GM18909 (cell line): ENCODE data around the gene PRR16.

Source experiments
- ATAC-seq: cut with Tn5 transposase; IDR thresholded peaks from one replicate; pipeline ENCODE4 v1.9.1; 2021; ENCODE audit warnings: mild to moderate bottlenecking; ENCODE audit not compliant: unreplicated experiment, poor library complexity

Gene PRR16

DNA sequence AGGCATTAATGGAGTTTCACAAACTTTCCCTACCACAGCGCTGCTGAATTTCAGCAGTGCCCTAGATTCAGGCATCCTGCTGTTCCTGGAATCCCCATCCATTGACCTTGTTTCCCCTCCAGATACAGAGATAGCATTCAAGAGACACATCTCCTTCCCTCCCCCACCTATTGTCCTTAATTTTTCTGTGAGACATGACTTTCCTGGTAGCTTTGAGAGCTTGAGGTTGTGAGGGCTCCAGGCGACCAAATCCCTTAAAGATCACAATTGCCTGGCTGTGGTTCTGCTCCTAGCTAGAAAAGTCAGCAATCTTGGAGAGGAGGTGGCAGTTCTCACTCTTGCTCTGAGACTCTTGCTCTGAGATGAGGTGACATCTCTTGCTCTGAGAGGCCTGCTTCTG is 48.0 kb downstream of the PRR16 start:
- ATAC-seq: no peak

DNA sequence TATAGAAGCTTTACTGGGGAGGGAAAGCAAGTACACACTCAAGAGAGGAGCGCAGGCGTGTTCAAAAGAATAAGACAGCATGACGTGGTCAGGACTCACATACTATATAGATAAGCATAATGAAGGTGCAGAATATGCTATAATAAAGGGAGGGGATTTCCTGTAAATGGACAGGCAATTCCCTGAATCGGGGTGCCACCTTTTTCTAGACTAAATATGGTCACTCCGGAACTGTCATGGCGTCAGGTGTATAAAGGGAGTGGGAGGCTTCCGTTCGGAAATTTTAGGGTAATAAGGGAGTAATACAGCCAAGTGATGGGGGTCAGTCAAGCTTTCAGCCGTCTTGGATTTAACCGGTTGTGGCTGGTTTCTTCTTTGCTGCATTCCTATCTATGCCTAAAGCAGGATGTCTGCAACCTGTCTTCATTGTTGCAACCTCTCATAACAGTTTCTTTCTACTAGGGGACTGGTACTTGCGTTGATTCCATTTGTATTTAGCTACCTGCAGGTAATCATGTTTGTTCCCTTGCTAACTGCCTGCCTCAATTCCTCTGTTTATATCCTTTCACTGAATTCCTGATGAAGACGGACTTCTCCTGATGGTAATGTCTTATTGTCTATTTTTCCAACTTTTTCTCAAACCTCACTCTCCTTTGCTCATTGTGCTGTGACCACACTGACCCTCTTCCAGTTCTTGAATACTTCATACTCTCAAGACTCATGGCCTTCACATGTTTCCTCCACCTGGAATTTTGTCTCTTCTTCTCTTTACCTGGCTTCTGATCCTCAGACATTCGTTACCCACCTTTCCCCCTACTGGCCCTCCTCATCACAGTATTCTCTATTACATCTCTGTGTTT is 48.9 kb downstream of the PRR16 start:
- no peak for ATAC-seq

- no peak for ATAC-seq
Measured at GRCh38 chr5:120516805-120517204, 52.7 kb downstream of the PRR16 start.

DNA sequence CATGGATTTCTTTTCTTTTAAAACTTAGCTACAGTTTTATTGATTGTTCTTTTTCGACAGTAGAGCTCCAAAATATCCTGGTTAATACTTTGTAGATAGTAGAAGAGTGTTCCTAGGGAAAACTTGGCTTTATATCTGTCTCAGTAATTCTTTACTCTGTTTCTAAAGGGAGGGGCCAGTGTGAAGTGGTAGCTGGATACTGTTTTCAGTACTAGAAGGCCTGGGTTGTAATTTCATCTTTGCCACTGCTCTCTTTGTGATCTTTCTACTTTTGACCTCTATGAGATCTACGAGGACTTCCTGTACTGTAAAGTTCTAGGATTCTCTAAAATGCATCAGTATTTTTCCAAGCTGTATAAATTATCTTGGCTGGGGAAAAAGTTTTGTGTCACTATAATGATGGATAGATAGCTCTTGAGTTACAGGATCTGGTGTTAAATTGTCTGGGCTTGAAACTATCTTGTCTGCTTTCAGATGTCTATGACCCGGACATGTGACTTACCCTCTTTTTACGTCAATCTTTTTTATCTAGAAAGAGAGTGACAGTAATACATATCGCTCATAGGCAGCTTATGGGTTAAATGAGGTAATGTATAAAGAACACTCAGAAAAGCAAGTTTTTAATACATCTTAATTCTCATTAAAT is 53.6 kb downstream of the PRR16 start:
- no peak for ATAC-seq

DNA sequence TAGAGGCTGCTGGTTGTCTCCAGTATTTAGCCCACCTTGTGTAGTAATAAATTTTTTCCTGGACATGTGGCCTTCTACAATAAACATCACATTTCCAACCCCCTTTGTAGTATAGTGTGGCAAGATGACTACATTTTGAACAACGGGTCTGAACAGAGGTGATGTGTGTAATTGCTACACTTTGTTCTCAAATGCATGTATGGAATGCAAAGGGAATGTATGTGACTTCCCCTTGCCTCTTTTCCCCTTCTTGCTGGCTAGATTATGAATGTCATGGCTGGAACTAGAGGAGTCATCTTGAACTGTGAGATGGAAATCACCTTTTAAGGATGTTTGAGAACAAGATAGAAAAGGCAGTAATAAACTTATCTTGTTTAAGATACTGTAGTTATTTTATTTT is 54.5 kb downstream of the PRR16 start:
- no peak for ATAC-seq

DNA sequence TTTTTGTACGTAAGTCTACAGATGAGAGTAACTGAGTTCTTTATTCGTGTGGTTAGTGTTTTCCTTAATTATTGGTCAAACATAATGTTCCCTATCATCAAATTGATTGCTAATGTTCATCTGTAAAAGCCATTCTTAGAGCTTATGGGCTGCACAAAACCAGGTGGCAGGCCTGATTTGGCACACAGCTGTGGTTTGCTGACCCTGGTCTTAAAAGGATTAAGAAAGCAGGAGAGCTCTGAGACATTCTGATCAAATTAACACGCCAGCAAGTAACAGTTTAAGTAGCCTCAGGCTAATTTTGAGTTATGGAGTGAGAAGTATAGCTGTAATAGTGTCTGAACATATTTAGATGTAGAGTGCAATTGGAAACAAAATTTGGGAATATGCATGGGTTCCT is 63.2 kb downstream of the PRR16 start:
- ATAC-seq: no peak

DNA sequence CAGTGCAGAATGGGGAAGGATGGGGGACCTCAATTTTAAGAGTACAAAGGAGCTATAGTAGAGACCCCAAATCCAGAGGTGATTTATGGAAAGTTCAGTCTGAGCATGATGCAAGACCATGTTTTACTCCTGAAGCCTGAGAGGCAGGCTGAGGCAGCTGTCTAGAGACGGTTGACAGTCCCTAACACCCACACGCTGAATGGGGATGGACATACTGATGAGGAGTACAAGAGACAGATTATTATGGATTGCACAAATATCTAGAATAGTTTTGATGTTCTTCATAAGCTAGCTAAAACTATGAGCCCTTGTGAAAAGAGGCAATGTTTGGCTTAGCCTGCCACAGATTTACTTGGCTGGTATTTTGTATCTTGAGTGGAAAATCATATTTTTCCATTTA is 64.5 kb downstream of the PRR16 start:
- no peak for ATAC-seq

DNA sequence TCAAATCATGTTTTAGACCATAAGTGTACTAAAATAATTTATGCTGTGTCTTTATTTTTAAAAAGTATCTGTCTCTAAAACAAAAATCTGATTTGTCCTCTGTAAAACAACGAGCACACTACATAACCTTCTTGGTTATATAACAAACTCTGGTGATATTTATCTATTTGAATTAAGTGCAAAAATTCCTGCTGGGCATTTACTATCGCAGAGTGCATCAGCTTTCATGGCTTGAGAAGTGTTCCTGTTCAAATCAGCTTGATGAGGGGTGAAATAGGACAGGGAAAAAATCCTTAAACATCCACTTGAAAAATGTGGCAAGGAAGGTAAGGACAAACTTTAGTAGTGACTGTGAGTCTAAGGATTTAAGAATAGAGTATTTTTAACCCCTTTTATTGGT is 65.3 kb downstream of the PRR16 start:
- ATAC-seq: no peak

DNA sequence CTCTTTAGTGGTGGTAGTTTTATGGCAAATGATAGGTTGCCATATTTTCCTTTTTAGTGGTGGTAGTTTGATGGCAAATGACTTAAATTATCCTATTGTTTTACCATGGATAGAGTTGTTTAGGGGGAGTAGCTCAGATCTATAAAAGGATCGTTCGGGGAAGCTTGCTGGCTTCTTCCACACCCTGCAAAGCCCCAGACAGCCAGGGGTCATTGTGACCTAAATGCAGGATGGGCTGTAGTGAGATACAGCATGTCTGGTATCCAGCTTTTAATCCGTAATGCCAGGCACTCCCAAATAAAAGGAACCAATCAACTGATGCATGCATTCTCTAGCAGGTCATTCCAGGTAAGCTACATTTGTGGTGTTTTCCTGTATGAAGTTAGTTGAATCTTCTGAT is 67.1 kb downstream of the PRR16 start:
- no peak for ATAC-seq

GRCh38 chr5:120532835-120533234 is 68.7 kb downstream of the PRR16 start:
- ATAC-seq: no peak

GRCh38 chr5:120533581-120533980 is 69.5 kb downstream of the PRR16 start:
- no peak for ATAC-seq

GRCh38 chr5:120535900-120536299 is 71.8 kb downstream of the PRR16 start:
- ATAC-seq: no peak

- ATAC-seq: no peak
Measured at GRCh38 chr5:120538149-120538548, 74.0 kb downstream of the PRR16 start.

DNA sequence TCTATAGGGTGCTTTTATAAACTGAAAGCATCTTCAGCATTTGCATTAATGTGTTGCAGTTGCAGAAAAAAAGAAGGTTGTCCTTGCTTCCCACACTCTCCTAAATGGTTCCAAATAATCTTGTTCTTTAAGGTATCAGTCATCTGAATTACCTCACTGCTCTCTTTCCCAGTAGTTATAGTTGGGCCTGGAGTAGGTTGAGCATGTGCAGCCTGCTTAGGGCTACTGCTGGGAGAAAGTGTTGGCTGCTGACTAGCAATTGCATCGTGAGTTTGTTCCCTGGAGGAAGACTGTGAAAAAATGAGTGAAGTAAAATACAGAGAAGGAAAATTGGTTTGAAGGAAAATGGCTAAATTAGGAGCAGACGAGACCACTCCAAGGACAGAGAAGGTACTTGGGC is 74.5 kb downstream of the PRR16 start:
- no peak for ATAC-seq

GRCh38 chr5:120539471-120539870 is 75.4 kb downstream of the PRR16 start:
- no peak for ATAC-seq

DNA sequence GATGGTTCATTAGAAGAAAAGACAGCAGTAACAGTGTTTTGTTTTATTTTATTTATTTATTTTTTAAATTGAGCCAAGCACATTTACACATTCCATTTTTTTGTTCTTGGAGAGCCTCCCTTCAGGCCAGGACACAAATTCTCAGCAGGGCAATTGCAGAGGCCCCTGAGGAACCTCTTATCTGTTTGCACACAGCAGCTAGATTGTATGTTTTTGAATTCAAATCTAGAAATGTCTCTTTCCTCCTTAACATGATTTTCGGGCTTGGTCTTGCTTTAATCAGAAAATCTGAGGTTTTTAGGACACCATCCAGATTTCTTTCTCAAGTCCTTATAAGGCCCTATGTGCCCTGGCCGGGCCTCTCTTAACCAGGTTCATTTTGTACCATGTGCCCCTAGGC is 76.0 kb downstream of the PRR16 start:
- no peak for ATAC-seq

DNA sequence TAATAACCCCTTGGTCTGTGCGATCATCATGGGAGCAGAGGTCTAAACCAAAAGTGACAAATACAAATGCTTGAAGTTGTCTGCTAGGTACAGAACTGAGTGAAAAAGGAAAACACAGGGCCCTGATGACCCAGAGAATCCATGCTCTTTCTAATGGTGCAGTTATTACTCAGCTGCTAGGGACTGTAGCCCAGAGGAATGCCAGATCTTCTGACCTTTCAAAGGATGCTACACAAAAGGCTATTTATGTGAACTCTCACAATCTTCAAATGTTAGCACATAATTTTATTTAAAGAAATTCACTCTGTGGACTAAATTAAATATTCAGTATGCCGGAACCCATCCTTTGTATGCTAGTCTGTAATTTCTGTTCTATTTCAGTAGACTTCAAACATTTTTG is 79.9 kb downstream of the PRR16 start:
- no peak for ATAC-seq

- no peak for ATAC-seq
Measured at GRCh38 chr5:120545007-120545406, 80.9 kb downstream of the PRR16 start.

GRCh38 chr5:120545951-120546350 is 81.9 kb downstream of the PRR16 start:
- no peak for ATAC-seq

DNA sequence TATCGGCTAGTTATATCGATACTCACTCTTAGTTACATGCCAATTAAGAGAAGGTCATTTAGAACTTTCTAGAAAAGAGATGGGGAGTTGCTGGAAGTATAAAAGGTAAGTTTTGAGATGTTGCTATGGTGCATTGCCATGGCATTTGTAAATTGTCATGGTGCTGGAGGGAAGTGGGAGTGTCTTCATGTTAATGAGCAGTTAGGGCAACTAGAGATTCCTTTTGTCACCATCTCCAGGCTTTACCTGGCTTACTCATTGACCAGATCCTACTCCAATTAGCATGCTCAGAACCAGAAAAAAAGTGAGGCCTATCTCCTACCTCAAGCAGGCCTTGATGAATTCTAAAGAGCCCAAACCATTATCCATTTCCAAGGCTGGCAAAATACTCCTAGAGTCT is 82.8 kb downstream of the PRR16 start:
- ATAC-seq: no peak

GRCh38 chr5:120550358-120550757 is 86.3 kb downstream of the PRR16 start:
- ATAC-seq: no peak

DNA sequence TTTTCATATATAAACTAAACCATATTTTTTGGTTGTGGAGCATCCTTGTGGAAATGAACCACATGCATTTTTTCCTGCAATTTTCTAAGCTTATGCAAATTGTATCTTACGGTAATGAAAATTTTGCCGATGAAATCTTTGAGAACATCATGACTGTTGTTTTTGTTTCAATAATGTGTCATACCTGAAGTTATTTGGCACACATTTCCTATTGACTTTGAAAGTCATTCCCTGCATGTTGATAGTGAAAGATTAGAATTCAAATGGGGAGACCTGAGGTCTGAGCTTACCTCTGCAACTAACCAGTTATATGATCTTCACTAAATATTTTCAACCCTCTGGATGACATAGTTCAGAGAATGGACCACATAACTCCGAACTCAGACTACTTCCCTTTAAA is 88.5 kb downstream of the PRR16 start:
- ATAC-seq: no peak
